GM18511 (cell line): Measurements from ENCODE around the gene KCNS1.
"Not testable (repeated sequence)": the region's sequence is repeated elsewhere in the genome, so short reads cannot be mapped to it uniquely, and the experiment has no call there.

ENCODE experiments used
- ATAC-seq: cut with Tn5 transposase; IDR thresholded peaks from one replicate; pipeline ENCODE4 v1.9.1; 2021; ENCODE audit warnings: mild to moderate bottlenecking, moderate library complexity; ENCODE audit not compliant: unreplicated experiment

KCNS1 gene, protein sequence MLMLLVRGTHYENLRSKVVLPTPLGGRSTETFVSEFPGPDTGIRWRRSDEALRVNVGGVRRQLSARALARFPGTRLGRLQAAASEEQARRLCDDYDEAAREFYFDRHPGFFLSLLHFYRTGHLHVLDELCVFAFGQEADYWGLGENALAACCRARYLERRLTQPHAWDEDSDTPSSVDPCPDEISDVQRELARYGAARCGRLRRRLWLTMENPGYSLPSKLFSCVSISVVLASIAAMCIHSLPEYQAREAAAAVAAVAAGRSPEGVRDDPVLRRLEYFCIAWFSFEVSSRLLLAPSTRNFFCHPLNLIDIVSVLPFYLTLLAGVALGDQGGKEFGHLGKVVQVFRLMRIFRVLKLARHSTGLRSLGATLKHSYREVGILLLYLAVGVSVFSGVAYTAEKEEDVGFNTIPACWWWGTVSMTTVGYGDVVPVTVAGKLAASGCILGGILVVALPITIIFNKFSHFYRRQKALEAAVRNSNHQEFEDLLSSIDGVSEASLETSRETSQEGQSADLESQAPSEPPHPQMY

GRCh38 chr20:45100563-45101245, at the start of gene KCNS1:
Gene KCNS1, minus strand, starts transcription at chr20:45101127. Its CDS starts 1,891 bp downstream, at chr20:45099236.
- ATAC-seq: no peak

GRCh38 chr20:45149062-45149461, 48.1 kb upstream of the KCNS1 start:
- no peak for ATAC-seq

GRCh38 chr20:45140836-45141235, 39.9 kb upstream of the KCNS1 start:
- ATAC-seq: no peak

GRCh38 chr20:45139733-45140375, 38.9 kb upstream of the KCNS1 start:
- not testable (repeated sequence) for ATAC-seq

GRCh38 chr20:45138561-45139300, 37.8 kb upstream of the KCNS1 start:
- no peak for ATAC-seq

- ATAC-seq: no peak
Measured at GRCh38 chr20:45136911-45137310, 36.0 kb upstream of the KCNS1 start.

GRCh38 chr20:45128099-45128498, 27.2 kb upstream of the KCNS1 start:
- ATAC-seq: no peak

- ATAC-seq: no peak
Measured at GRCh38 chr20:45124365-45124764, 23.4 kb upstream of the KCNS1 start, which contains the start of gene WFDC12. Gene WFDC12, minus strand, starts transcription at chr20:45124465. Its CDS starts 18 bp downstream, at chr20:45124447.

GRCh38 chr20:45121388-45121787, 20.5 kb upstream of the KCNS1 start:
- ATAC-seq: no peak

- no peak for ATAC-seq
Measured at GRCh38 chr20:45119556-45120266, 18.8 kb upstream of the KCNS1 start.

GRCh38 chr20:45118028-45118427, 17.1 kb upstream of the KCNS1 start:
- no peak for ATAC-seq

- no peak for ATAC-seq
Measured at GRCh38 chr20:45117581-45117980, 16.7 kb upstream of the KCNS1 start.

DNA sequence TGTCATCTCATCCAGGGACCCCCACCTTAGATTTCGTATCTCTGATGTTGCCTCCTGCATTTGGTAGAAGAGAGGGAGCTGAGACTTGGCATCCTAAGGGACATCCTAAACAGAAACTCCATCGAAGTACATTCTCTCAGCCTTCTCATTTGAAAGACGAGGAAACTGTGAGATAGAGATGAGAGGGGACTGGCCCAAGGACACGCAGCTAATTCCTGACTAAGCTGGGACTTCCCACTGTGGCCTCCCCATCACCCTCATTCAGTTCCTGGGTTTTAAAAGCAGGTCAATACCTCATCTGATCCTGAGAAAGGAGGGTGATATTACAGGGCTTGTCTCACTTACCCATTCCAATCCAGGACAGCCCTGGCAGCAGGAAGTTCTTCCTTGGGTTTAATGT, 14.9 kb upstream of the KCNS1 start:
- no peak for ATAC-seq

DNA sequence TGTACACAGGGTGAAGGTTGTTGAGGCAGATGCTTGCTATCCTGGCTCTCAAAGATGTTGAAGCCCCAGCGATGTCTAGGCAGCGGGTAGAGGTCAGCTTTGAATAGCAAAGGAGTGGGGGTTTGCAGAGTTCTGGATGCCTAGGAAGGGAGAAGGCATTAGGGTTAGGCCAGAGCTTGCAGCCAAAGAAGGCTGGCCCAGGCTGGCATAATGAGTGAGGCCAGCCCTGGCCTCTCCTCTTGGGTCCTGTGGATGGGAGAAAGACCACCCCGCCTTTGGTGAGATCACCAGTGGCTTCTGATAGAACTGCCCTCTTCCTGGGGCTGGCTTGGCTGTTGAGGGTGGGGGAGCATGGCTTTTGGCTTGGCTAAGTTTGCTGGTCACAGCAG, 14.5 kb upstream of the KCNS1 start:
- ATAC-seq: no peak

DNA sequence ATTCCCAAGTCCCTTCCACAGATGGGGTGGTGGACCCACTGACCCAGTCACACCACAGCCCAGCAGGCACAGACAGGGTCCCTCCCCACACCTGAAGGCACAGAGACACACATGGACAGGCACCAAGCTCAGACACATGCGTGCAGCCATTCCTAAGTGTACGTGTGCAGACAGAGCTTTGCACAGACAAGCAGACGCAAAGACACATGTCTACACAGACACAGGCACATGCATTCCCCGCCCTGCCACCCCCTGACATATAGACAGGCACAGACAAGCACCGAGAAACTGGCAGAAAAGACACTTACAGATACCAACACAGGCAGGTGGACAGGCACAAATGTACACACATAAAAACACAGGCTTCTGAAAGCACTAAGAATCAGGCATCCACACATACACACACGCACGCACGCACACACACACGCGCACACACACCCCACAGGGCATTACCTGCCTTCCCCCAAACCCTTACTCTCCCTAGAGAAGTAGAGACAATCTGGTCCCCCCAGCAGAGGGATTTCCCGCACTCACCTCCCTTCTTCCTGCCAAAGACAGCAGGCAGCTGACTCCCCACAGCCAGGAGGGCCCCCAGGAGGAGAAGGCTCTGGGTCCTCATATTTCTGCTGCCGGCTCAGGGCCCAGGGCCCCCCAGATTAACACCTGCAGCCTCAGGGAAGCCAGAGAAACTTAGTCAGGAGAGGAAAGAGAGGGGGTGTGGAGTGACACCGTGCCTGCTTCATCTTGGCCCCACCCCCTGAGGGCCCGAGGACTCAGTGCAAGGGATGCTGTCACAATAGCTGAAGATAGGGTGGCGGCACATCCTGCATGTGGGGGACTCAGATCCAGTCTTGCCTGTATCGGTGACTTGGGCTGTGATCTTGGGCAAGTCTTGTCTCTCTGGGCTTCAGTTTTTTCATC, 13.8 kb upstream of the KCNS1 start, which contains the start of gene WFDC5:
Gene WFDC5 (minus strand): TSS at position 710 of the 921 bp plus-strand sequence. CDS start 91 bp downstream, at position 619.
- ATAC-seq: no peak

- ATAC-seq: no peak
Measured at GRCh38 chr20:45113865-45114264, 12.9 kb upstream of the KCNS1 start.

DNA sequence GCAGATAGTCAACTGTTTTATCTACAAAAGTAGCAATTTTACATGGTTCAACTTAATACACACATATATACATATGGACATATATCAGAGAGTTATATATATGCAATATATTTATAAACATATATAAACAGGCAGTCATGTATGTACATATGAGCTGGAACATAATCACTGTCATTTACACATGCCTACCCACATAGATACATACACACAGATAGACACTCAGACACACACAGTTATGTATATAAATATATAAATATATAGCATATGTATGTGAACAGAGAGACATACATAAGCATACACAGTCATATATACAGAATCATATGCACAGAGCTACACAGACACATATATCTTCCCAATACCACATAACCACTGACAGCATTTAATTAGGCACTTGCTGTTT, 11.8 kb upstream of the KCNS1 start:
- no peak for ATAC-seq

DNA sequence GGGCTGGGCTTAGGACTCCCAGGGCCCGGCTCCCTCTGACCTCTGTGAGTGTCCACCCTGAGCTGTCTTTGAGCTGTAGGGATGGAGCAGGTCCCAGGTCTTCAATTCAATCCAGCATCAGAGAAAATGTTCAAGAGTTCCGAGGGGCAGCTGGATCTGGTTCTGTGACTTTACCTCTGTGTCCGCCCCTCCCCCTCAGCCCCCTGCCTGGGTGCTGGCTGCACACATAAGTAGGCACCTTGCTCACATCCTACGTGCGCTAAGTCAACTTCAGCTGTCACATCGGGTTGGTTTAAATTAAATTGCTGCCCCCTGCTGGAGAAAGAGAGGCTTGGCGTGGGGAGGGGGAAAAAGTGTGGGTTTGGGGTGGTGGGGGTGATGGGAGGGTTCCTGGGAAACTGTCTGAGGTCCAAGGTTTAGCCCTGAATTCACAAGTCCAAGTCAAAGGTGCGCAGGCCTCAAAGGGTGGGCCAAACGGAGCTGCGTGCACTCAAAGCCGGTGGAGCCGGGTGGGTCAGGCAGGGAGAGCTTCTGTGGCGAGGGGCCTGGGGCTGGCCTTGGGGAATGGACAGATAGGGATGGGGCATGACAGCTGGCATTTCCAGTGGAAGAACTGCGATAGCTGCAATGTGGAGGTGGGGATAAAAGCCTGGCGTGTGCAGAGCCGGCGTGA, 11.0 kb upstream of the KCNS1 start:
- no peak for ATAC-seq
